GM19468 (cell line): ENCODE data around the gene GLT6D1.

Experiments used
- ATAC-seq: cut with Tn5 transposase; IDR thresholded peaks from one replicate; pipeline ENCODE4 v1.9.1; 2021; ENCODE audit warnings: mild to moderate bottlenecking, moderate library complexity, moderate number of reproducible peaks; ENCODE audit not compliant: unreplicated experiment; ENCODE audit errors: extremely low read depth

Gene GLT6D1

DNA sequence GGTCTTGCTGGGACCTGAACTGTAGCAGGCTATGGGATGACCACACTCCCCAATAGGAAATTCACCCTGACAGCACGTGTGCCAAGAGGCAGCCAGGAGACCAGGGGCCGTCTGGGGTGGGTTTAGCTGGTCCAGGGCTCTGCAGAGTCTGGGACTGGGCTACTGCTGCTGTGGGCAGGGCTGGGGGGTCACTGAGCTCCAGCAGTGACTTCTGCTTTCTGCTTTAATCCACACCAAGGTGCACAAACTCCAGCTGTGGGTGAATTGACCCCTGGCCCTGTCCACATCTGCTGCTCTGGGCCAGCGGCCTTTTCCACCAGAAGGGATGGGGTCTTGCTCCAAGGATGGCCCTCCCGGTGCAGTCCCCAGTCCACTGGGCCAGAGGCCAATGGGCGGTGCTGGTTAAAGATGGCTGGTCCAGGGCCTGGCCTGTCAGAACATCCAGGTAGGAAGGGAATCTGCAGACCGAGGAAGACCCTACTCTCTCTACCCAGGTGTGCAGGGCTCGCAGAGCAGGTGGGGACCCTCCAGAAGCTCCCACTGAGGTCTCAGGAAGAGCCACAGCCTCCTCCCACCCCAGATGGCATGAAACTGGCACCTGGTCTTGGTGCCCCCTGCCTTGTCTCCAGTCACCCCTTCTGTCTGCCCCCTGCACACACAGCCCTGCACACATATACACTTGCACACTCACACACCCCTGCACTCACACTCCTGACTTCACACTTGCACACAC, 28.0 kb downstream of the GLT6D1 start:
- ATAC-seq = no peak

DNA sequence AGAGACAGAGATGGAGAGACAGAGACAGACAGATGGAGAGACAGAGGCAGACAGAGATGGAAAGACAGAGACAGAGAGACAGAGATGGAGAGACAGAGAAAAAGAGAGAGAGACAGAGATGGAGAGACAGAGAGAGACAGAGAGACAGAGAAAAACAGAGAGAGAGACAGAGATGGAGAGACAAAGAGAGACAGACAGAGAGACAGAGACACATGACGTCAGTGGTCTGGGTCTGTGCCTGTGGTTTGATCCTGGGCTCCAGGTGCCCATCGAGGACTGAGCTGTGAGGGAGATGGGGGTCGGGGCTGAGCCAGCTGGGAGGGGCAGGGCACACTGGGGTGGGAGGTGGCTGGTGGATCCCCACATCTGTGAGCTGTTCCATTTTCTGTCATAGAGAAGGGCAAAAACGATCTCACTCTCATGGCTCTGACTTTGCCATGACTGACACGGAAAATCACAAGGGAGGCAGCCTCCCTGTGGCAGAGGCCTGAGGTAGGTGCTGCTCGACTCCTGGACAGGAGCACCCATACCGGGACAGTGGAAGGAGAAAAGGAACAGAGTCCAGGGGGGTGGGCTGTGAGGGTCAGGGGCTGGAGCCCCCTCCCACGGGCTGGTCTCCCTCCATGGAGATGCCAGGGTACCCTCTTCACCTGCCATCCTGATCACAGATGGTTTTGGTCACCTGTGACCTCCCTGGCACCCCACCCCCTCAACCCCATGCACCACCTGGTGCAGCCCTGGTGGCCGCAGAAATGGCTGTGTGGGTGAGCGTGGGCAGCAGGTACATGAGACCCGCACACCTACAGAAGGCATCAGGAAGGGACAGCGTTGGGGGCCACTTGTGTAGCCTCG, 28.8 kb downstream of the GLT6D1 start:
- ATAC-seq = no peak

DNA sequence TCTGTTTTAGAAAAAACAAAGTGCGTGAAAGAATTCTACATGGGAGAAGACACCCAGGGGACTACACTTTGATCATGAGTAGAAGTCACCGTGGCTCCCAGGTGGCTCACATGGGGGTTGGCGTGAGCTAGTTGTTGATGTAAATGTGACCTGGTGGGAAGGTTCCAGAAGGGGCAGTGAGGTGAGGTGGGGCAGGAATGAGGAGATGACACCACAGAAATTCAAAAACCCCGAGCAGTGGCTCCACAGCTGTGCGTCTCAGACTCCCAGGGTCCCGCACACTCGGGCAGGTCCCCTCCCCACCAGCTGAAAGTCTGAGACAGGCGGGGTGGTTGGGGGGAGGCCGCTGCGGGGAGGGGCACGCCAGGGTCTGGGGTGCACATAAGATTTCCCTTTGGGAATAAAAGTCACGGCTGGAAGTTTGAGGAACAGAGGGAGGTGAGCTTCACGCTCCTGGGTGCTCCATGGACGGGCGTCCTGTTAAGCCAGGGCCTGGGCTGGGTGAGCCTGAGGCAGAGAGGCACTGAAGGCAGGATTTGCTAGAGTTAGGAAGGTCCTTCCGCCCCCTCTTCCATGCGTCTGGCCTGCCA, 29.9 kb downstream of the GLT6D1 start:
- ATAC-seq = no peak

DNA sequence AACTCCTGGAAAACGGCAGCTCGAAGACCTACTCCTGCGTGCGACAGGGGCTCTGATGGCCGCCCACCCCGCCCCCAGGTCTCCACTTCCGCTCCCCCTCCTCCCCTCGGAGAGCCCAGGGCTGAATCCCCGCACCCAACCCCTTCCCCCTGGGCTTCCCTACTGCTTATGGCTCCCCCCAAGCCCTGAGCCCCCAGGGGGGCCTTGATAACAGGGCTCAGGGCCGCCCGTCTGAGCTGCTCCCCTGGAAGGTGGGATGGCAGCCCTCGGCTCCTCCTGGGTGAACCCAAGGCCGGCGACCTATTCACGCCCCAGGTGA, 30.4 kb downstream of the GLT6D1 start:
- no peak for ATAC-seq

DNA sequence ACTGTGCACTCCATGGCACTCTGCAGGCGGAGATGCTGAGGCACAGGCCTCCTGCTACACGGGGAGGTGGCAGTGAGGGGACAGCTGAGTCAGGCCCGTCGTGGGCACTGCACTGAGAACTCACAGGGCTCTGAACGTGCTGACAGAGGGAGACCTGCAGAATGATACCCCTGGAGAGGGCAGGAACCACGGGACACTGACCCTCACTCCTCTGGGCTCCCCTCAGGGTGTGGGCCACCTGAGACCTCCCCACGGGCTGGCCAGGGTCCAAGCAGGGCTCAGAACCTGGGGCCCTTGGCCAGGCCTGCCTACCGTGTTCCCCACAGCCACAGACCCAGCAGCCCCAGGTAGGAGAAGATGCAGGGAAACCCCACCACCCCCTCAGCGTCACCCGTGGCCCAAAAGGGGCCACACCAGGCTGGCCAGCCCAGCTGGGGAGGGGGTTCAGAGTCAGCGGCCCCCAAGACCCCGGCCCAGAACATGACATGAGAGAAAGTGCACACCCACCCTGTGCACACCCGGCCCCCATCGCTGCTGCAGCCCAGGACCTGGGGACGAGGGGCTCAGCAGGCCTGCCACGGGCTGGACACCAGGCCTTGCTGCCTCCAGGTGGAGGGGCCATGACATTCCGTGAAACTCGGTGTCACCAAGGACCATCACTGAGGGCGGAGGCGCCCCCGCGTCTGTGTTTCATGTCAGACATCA, 30.9 kb downstream of the GLT6D1 start:
- ATAC-seq = no peak

DNA sequence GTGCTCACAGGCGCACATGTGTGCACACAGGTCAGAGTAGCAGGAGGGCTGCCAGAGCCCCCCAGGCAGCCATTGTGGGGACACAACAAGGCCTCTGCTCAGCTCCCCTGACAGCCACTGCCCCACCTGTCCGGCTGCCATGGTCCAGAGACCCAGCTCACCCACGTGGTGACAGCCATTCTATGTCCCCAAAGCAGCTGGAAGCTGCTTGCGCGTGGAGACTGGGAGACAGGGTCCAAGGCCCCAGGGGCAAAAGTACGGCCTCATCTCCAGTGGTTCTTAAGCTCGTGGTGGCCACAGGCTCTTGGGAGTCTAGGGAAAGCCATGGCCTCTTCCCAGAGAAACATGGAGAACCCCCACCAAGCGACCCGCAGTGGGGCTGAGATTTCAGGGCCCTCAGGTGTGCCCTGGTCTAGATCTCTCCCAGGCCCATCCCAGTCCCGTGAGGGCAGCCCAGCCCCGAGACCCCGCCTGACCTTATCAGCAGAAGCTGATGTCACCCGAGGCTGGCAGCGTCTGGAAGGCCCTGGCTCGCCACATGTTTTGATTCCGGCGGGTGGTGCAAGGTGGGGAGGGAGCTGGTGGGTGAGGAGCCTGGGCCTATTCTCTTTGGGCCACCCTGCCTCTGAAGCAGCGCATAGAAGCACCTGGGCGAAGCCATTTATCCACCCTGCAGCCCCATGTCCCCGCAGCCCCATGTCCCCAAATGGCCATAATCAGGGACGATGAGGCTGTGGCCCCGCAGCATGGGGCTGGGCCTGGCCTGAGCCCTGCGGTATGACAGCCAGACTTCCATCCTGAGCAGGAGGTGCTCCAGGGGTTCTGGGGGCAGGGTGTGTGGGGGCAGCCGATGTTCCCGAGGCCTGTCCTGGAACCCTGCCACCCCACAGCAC, 31.7 kb downstream of the GLT6D1 start:
- ATAC-seq = no peak

DNA sequence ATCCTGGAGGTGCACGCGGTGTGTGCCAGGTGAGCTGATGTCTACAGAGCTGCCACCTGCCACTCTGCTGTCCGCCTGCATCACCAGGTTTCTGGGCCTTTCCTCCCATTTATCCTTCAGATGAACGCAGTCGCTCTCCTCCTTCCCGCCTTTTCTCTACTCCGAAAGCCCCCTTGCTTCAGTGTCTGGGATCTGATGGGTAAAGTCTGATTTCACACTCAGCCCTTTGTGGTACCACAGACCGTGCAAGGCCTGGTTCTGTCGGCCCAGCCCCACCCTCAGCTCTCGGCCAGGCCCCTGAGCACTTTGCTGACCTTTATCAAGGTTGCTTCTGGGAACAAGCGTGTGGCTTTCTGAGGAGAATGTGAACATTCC, 32.5 kb downstream of the GLT6D1 start:
- ATAC-seq = no peak

DNA sequence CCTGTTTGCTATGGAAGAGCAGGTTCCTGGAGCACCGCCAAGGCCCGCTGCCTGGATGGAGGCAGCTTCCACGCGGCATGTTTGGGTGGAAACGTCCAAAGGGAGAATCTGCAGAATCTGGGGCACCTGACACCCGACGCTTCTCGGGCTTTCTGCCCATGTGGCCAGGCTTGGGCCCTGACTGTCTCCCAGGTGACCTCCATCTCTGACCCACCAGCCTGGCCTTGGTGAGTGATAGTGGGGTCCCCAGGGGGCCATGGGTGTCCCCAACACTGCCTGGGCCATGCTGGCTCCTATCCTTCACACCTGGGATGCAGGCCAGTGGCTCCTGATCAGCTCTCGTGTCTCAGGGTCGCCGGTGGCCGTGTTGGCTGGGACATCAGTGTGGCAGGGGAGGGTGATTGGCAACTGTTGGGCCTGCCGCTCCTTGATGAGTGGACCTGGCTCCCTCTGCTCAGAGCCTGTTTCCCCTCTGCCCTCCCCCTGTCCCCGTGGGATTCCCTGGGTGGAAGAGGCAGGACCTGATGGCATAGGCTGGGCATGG, 34.0 kb downstream of the GLT6D1 start:
- no peak for ATAC-seq

DNA sequence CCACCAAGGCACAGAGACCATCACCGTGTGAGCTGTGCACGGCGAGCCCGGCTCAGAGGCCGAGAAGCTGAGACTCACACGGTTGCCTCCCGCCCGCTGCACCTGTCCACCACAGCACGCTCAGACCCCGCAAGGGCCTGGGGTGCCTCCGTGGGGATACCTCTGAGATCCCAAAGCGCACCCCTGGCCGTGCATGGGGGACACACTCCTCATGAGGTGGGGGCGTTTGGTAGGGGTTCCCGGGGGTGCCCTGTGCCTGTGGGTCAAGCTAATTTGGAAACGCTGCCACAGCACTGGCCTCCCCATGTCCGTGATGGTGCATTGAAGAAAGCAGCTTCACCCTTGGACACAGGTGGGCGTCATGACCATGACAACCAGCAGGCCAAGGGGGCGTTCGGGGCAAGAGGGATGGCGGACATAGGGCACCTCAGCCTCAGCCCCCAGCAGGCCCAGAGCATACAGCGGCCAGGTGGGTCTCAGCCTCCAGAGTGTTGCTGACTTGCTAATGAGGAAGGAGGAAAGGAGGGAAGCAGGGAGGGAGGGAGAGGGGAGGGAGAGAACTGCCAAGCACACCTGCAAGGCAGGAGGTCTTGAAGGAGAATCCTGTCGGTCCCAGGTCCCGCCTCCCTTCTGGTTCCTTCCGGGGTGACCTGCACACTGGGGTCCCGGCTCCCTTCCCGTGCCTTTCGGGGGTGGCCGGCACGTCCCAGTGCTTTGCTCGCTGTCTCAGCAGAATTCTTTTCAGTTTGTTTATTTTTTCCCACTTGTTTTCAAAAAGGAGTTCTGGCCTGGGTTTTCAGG, 34.7 kb downstream of the GLT6D1 start:
- ATAC-seq = no peak

DNA sequence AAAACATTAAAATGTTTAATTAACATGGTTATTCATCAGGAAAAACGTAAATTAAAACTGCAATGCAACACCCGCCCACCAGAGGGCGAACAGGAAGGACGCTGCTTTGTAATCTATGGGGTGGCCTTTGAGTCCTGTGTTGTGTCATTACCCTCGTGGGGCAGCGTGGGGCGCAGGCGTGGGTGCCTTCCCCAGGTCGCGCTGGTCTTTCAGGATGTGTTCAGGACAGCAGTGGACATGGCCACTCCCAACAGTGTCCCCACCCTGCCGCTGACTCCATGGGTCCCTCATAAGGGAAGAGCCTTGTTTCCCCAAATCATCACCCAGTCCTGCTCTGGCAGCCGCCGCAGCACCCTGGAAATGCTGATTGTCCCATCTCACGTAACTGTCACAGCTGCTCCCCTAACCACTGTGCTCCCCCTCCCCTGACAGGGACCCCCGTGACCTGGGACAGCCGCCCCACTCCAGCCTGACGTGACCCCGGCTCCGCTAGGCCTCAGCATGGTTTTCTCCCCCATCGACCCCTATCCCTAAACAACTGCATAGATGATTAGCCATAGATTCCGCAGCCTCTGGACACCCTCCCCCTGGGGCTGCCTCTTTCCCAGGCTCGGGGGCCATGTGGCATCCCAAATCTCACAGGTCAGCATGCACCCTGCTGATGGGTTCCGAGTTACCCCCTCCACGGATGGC, 36.4 kb downstream of the GLT6D1 start:
- ATAC-seq = no peak

DNA sequence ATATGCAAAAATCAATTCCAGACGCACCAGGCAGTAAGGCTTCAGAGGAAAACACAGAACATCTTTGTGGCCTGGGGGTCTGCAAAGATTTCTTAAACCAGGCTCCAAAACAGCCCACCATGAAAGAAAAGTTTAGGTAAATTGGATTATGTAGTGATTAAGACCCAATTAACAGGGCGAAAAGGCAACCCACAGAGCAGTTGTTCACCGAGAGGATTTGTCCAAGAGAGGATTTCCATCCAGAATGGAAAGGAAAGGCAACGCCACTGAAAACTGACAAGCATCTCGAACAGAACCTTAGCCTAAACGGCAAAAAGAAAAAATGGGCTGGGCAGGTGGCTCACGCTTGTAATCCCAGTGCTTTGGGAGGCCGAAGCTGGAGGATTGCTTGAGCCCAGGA, 37.4 kb downstream of the GLT6D1 start:
- no peak for ATAC-seq

DNA sequence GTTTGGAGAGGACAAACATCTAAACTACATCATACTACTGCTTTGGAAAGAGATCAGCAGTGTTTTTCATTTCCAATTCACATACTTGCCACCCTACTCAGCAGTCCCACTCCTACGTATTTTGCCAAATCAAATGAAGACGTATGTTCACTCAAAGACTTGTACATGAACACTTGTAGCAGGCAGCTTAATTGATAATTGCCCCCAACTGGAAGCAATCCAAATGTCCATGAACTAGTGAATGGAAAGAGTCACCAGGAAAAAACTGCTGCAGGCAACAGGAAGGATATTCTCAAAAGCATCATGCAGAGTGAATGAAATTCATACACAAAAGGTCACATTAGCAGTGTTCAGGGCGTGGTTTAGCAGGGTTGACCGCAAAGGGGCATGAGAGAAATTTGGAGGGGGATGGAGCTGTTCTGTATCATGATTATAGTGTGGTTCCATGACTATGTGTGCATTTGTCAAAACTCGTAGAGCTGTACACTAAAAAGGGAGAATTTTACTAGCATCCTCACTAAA, 39.0 kb downstream of the GLT6D1 start:
- no peak for ATAC-seq

DNA sequence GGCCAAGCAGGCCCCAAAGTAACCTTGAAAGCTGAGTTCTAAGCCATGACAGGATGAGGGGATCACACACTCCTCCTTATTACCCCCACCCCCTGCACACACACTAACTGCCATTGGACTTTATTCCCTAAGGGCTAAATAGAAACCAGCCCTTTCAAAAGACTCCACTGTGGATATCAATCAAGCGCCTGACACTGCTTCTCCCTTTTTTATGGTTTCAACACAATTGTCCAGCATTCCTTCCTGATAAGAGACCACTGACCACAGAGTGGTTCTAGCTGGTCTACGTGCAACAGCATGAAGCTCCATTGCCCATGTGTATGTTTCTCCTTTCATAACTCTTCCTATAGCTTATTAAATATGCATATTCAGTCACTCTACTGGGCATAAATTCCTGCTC, 43.1 kb downstream of the GLT6D1 start:
- no peak for ATAC-seq

DNA sequence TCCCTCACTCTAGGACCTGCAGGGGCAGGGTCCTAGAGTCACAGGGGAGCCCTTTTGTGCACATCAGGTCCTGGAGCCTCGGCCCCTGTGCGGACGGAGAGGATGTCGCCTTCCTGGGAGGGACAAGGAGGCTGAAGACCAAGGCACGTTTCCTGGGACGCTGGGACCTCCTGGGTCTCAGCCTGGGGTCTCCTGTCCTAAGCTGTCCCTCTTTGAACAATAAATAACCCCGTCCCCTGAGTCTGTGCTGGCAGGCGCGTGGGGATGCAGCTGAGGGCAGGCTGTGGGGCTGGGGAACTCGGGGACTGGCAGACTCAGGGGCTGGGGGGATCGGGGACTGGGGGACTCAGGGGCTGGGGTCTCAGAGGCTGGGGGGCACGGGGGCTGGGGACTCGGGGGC, 46.7 kb downstream of the GLT6D1 start:
- ATAC-seq = no peak

DNA sequence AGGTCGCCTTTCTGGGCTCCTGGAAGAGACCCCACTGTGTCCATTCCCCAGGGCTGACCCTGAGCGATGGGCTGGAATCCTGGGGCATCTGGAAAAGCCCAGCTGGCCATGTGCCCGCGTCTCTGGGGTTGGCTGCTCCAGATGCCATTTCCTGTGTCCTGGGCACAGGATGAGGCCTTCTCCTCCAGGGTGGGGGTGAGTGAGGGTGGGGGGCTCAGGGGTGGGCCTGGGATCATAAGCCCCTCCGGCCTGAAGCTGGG, 47.1 kb downstream of the GLT6D1 start:
- ATAC-seq = no peak

DNA sequence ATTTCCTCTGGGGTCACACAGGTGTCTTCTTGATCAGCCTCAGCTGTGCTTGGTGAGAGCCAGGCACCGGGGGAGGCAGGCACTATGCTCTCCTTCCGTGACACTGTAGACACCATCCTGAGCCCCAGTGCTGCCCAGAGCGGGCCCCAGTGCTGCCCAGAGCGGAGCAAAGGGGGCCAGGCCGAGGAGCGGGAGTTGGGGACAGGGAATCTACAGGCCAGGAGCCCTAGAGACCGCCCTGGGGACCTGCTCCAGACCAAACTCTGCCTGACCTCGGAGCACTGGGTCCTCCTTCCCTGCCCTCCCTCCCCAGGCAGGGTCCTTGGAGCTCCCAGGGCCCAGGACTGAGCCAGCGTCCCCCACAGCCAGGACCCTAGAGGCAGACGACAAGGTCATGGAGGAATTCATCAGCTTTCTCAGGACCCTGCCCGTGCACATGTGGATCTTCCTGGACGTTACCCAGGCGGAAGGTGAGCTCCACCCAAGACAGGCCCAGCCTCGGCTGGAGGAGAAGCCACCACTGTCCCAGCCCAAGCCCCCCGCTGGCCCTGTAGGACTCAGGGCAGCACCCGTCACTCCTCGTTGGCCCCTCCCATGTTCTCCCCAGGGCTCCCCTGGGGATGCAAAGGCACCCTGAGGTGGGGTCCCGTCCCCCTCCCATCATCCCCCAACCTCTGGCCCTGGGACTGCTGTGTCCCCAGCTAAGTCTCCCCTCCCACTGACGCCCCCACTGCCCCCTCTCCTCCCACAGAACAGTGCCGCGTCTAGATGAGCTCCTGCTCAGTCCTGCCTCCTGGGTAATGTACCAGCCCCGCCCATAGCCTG, 47.6 kb downstream of the GLT6D1 start:
- ATAC-seq = no peak

DNA sequence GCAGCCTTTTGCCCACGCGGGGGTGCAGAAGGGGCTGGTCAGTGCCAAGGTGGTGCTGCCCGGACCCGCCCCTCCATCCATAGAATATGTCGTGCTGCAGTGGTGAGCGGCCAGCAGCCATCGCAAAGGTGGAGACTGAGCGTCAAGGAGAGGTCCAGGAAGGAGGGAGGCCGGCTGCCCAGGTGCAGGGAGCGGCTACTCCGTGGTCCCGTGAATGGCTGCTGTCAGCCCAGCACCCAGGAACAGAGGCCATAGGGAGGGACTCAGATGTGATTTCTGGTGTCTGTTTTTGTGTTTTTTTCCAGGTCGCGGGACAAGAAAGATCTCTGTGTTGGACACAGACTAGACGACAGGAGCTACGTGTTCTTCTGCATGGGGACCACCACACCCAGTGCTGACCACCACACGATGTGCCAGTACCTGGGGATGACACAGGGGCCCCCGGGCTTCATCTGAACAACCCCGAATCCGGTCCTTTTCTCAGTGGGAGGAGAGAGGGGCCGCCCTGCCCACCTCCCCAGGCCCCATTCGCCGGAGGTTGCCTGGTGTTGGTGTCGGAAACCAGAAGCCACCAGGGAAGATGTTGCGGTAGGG, 48.8 kb downstream of the GLT6D1 start:
- ATAC-seq = no peak
